Astrocyte (in vitro differentiated cells and primary cell): Measurements from ENCODE around the gene KY.

Source experiments
- CTCF ChIP-seq: IDR thresholded peaks from 2 replicates; pipeline ENCODE4 v1.5.1; 2011; ENCODE audit warnings: low read depth, mild to moderate bottlenecking, inconsistent platforms, low read length, moderate library complexity; ENCODE audit not compliant: insufficient read depth
- EZH2 ChIP-seq: IDR thresholded peaks from 2 replicates; pipeline ENCODE4 v1.6.1; 2012; ENCODE audit warnings: mild to moderate bottlenecking, low read length, inconsistent platforms; ENCODE audit not compliant: insufficient read depth

- TF ChIP-seq CTCF: no peak
- no peak for TF ChIP-seq EZH2
These were observed 24.7 kb downstream of the KY start for GRCh38 chr3:134625885-134626741.
